Umbilical cord (tissue), 2 donors: ENCODE data around the gene ETFA. TPM values are rescaled to one million over a fixed set of nuclear protein-coding genes. Genes with fewer than 3 reads are reported as not detected.
"Not testable (repeated sequence)": the region's sequence is repeated elsewhere in the genome, so short reads cannot be mapped to it uniquely, and the experiment has no call there.

ENCODE experiments used
- DNase-seq: peaks from one replicate; pipeline ENCODE4 v3.0.0-alpha.2; 2015; ENCODE audit warnings: low spot score
- total RNA-seq: library from RNA; depleted of rRNA; stranded (reverse); fragments of >200 nt; gene quantifications from one replicate; pipeline ENCODE4 v1.2.3, GENCODE V29; 2014; ENCODE audit warnings: low replicate concordance; ENCODE audit not compliant: insufficient read depth

Gene ETFA
- total RNA-seq, 1 donor from 2014 or later = 64.5 TPM

GRCh38 chr15:76282465-76282864, 28.8 kb downstream of the ETFA start:
- no peak for DNase-seq

DNA sequence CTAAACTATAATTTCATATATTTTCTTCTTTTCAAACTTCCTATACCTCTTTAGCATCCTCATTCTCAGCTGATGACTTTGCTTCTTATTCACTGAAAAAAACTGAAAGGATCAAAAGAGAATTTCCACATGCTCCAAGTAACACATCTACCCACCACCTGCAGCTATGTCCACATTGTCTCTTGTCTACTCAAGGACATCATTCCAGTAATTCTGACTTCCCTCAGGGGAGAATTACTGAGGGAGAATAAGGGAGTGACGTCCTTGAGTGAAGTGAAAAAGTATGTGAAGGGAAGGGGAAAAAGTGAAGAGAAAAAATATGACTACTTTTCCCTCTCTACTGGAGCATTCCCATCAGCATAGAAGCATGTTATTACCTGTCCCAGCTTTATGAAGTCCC, 32.6 kb downstream of the ETFA start:
- no peak for DNase-seq

GRCh38 chr15:76274821-76275220, 36.4 kb downstream of the ETFA start:
- no peak for DNase-seq

DNA sequence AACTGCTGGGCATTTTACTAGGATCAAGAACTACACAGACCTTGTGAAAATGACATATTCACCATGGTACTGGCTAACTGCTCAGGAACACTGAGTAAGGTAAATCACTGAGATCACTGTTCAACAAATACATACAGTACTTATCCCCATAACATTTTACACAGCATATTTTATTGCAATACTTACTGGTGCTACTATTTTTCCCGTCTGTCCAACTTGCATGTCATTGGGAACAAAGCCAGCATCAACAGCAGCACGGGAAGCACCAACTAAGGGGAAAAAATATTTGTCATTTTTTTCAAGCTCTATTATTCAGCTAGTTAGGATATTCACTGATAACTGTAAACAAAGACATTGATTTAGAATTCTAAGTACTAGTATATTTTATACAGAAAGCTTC, 37.0 kb downstream of the ETFA start:
- no peak for DNase-seq

- no peak for DNase-seq
These were observed 40.4 kb downstream of the ETFA start for GRCh38 chr15:76270876-76271275.

- DNase-seq = no peak
These were observed 44.2 kb downstream of the ETFA start for GRCh38 chr15:76267077-76267476.

GRCh38 chr15:76265769-76266168, 45.5 kb downstream of the ETFA start:
- not testable (repeated sequence) for DNase-seq

DNA sequence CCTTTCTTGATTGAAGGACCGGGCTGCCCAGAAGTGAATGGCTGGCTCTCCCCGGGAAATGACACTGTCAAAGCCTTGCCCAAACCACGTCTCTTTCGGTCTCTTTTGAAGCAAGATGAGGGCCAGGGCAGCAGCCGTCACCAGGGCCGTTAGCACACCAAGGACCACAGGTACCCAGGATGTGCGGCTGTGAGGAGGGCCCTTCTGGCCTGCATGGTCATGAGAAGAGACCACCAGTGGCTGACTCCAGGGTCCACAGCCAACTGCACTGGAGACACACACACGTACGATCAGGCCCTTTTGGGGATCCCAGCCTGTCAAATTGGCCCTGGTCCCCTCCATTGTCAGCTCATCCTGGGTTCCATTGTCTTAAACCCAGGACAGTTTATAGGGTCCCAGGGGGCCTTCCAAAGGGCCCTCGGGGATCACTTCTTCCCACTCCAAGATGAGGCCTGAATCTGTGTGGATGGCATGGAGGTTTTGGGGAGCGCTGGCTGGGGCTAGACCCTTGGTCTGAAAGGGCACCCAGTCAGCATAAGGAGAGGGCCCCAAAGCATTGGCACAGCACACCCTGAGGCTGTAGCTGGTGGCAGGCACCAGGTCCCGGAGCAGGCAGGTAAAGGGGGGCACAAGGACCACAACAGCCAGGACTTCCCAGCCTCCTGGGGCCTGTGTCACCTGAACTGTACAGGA, 50.9 kb downstream of the ETFA start:
- no peak for DNase-seq

DNA sequence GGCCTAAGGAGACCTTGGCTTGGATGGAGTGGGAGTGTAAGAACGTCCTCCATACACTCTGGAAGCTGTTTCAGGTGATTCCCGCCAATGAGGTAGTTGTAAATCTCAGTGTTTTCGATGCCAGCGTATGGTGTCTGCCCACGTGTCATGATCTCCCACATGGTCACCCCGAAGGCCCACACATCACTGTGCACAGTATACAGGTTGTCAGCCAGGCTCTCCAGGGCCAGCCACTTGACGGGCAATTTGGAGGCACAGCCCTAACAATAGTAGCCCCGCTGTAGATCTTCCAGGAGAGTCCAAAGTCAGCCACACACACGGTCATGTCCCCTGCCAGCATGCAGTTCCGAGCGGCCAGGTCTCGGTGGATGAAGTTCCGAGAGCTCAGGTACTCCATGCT, 51.9 kb downstream of the ETFA start:
- DNase-seq = no peak

GRCh38 chr15:76258460-76258859, 52.8 kb downstream of the ETFA start:
- DNase-seq = no peak

DNA sequence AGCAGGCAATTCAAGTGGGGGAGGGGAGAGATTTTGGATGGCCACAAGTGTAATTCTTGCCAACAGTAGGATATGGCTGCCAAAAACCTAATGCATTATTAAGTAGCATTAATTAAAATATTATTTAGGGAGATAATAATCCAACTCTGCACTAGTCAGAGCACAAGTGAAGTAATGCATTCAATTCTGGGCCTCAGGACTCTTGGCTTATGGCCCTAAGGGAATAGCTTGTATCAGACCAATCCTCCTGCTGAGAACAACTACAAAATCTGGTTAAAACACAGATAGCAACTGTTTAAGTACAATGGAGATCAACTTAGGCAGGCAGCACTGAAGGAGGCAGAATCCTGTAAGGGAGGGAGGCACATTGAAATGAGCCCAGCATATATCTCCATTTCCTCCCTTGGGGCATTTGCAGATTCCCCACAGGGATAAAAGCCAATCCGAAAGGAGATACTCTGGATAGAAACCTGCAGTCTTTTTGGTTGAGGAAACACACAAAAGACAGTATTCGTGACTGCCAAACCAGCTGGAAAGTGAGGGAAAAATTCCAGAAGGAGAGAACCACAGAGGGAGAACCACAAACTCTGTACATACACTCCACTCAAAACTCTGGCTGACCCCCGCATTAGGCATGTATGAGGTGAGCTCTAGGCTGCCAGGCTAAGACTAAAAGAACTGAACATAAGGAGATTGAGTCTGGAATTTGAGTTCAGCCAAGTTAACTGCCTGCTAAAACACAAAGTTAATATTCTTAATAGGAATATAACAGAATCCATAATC, 57.4 kb downstream of the ETFA start:
- no peak for DNase-seq

DNA sequence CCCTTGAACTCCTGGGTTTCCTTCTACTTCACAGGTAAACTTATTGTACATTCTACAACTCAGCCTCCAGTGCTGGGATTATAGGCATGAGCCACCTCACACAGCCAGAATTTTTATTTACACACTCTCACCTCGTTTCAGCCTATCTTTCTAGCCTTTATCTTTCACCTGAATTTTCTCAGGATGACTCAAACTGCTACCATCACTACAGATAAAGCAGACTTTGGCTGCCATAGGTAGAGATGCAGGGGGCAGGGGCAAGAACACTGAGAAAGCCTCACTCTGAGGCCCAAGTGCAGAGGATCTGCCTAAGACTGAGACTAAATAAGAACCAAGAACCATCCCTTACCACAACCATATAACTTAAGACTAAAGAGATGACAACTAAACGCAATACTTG, 59.0 kb downstream of the ETFA start:
- no peak for DNase-seq

DNA sequence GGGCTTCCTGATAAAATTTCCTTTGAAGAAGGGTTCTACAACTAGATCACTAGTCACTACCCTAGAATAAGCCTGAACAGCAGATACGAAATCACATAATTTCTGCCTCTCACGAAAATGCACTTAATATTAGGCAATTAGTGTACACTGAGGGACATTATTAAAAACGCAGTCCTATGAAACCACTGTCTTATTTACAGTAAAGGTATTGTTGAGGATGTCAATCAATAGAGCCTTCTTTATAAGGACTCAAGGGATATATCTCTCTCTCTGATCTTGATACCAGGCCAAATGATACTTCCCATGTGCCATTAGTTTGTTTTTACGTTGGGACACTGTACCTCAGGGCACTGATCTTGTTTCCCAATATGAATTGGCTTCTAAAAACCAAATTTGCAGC, 59.6 kb downstream of the ETFA start:
- no peak for DNase-seq

DNA sequence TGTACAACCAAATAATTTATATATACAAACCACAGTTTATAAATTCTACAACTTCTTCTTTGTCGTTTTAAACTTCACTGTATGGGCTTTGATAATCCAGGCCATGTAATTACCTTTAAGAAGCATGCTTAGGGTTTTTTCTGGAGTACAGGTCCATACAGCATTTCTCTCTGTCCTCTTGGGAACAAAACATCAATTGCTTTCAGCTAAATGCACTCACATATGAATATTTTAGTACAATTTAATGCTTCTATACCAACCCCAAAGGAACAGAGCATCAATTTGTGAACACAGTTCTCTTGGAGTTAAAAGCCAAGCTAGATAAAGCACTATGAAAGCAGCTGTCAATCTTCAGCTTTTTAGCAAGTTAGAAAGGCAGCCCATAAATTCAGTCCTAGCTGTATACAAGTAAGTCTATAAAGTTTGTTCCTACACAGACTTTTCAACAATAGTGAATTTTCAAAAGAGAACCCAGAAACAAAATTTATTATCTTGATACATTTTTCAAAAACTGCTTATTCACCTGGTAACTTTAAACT, 66.1 kb downstream of the ETFA start:
- DNase-seq = no peak

GRCh38 chr15:76239786-76240185, 71.5 kb downstream of the ETFA start:
- no peak for DNase-seq

DNA sequence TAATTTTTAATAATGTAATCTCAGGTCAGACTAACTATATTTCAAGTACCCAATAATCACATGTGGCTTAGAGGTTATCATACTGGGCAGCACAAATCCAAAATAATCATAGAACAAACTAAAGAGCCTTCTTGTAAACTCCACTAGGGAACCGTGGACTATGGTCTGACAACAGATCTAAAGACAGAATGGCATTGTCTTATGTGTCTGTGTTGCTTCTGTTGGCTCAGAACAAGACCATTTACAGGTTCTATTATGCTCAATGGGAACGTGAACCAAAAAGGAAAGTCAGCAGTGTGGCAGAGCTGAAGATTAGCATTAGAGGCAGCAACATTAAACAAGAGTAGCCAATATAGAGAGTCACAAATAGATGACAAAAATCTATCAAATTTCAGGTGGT, 74.9 kb downstream of the ETFA start:
- DNase-seq = no peak

DNA sequence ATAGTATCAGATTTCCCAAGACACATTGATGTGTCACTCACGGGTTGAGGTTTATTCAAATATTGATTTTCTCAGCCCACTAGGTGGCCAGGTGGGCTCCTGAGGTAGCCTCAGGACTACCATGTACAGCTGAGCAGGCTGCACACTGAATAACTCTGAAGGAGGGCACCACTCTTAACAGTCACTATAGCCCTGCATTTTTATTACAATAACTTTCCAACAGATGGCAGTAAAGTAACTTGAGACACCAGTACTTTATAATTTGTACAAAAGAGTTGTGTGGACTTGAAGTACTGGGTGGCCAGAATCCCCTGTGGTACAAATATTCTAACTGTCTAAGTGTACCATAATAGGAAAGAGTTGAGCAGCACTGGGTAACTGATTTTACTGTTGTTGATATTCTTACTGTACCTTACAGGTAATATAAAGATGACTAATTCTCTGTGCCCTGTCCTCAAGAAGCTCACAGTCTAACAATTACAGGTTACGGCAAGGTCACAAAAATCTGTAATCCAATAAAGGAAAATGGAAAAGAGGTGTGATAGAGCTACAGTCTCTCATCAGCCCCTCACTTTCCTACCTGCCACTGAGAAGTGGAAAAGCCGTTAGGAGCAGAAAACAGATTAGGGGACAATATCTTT, 76.0 kb downstream of the ETFA start:
- DNase-seq = peak; percentile 33

DNA sequence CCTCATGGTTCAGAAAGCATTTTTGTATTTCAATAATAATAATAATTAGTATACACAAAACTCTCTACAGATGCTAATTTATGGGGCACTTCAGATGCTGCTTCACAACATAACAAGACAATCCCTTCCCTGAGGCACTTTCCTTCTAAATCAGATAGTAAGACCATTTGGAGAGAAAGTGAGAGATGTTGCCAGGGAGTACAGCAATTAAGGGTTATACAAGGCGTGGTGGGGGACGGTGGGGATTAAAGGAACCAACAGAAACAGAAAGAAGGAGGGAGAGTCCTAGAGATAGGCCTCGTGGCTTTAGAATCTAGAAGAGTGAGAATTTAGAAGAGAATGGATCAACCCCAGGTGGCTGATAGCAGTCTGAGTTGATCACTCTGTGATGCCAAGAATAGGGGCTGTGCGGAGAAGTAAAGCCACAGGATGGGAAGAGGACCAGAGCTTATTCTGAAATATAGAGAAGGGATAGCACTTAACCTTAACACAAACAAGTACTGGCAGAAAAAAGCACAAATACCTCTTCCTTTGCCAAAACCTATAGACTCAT, 76.9 kb downstream of the ETFA start:
- DNase-seq = no peak

DNA sequence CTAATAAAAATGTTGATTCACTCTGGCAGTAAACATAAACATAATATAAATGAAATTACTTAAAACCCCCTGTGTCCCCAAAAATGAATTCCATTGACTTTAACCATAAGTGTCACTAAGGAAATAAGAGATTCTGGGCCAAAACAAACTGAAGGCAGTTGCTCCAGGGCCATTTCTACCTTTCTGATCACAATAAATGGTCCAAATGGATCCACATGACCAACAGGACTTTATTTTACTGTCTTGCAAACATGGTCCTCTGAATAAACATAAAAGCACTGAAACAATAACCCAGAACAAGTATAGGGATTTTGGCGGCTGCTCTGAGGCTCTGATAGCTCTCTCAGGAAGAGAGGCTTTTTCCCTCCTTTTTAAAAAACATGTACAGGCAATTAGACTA, 77.3 kb downstream of the ETFA start:
- no peak for DNase-seq

GRCh38 chr15:76229266-76229665, 82.0 kb downstream of the ETFA start:
- DNase-seq = no peak

DNA sequence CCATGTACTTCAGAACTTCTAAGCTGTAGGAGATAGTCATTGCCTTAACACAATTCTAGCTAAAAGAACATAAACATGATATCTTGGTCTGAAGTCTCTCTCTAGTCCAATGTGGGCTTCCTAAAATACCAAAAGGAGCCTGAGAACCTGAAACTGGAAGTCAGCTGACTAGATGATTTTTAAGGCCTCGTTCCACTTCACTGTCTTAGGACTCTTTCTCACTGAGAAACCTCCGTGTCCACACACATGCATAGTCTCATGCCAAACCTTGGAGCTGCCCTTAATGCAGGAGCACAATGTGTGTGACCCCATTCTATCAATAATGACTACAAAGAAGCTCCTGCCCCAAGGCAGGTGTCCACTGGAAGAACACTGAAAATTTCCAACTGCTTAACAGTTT, 87.7 kb downstream of the ETFA start:
- no peak for DNase-seq

DNA sequence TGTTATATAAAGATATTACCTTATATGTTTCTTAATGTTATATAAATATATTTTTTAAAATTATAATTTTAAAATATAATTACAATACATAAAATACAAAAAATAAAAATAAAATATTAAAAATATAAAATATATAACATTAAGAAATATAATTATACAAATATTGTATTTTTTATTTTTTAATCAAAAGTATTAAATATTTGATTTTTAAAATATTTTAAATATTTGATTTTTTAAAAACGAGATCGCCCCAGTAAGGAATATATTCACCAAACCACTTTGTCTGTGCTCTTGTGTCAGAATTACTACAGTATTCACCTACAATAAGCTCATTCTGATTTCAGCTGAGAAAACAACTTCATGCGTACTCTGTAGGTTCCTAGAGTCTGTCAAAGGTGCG, 89.1 kb downstream of the ETFA start:
- DNase-seq = no peak
